ENCODE results near the gene CD81.
"Not testable (repeated sequence)": the region's sequence is repeated elsewhere in the genome, so short reads cannot be mapped to it uniquely, and the experiment has no call there.

Gene CD81

GRCh38 chr11:2357651-2358050 is 19.5 kb upstream of the CD81 start:
- not testable (repeated sequence) for FAIRE-seq

- FAIRE-seq = no peak
Observed at GRCh38 chr11:2358754-2359442, 18.2 kb upstream of the CD81 start.

- FAIRE-seq = no peak
Observed at GRCh38 chr11:2359557-2359956, 17.6 kb upstream of the CD81 start.

DNA sequence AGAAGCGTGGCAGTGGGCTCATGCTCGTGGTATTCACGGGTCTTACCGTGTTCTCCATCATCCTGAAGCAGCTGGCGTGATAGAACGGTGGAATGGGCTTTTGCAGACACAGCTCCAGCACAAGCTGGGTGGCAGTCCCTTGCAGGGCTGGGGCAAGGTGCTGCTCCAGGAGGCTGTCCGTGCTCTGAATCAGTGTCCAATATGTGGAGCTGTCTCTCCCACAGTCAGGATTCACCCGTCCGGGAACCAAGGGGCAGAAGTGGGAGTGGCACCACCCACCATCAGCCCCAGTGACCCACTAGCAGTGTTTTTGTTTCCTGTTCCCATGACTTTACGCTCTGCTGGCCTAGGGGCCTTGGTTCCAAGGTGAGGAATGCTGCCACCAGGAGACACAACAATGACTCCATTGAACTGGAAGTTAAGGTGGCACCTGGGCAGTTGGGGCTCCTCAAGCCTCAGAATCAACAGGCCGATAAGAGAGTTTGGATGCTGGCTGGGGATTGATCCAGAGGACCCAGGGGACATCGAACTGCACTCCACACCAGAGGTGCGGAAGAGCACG is 16.9 kb upstream of the CD81 start:
- no peak for FAIRE-seq

GRCh38 chr11:2361565-2361964 is 15.5 kb upstream of the CD81 start:
- FAIRE-seq = no peak

DNA sequence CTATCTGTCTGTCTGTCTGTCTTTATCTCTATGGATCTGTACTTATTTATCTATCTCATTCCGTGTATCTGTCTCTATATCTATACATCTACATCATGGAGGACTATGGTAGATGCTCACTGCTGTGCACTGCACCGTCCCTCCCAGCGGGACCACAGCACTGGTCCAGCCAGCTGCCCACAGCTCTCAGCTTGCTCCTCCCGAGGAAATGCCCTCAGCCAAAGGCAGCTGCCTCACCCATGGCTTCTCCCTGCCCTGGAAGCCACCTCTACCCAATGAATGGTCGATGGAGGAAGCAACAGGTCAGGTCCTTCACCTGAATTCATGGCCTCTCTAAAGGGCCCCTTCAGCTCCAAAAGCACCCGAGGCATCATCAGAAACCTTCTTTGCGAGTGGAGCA is 14.7 kb upstream of the CD81 start:
- no peak for FAIRE-seq

DNA sequence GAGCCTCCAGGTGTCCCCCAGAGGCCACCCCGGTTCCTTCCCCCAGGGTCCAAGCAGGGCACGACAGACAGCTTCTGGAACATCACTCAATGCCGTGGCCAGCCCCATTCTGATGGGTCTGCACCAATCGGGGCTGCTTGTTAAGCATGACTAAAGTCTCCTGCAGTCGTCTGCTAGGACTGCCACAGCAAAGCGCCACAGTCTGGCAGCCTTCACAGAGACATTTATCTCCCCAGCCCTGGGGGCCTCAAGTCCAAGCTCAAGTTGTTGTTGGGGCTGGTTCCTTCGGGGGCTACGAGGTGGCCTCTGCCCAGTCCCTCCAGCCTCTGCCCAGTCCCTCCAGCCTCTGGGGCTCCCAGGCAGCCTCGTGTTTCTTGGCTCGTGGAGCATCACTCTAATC is 14.0 kb upstream of the CD81 start:
- FAIRE-seq = no peak

- FAIRE-seq = no peak
Observed at GRCh38 chr11:2363577-2364370, 13.3 kb upstream of the CD81 start.

GRCh38 chr11:2364386-2364785 is 12.7 kb upstream of the CD81 start:
- not testable (repeated sequence) for FAIRE-seq

GRCh38 chr11:2365571-2366210 is 11.4 kb upstream of the CD81 start:
- no peak for FAIRE-seq

DNA sequence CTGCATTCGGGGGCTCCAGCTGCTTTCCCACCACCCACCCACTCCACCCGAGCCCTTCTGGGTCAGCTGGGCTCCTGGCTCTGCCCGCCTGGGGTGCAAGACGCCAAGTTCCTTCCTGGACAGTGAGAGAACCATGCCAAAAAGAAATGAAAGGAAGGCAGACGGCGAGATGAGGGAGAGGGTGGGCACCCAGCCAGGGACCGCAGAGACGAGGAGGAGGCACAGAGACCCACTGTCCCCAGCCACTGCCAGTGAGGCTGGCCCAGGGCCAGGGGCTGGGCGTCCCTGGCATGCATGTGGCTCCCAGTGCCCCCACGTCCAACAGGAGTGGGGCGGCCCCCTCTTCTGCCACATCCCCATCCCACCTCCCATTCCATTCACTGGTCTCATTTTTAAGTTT is 10.8 kb upstream of the CD81 start:
- no peak for FAIRE-seq

DNA sequence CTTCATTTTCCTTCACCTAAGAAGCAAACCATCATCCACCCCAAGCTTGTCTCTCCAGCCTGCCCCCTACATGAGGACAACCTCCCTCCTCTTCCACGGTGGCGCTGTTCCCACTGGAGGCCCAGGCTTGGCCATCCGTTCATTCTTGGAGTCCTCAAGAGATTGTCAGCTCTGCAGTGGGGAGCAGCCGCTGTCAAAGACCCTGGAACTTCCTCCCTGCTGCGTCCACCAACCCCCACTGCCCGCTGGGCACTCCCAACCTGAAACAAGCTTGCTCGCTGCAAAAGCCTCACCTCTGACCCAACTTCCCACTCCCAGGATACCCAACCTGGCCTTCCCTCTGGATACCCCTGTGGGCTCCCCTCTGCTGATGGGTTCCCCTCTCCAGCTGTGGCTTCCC is 10.4 kb upstream of the CD81 start:
- no peak for FAIRE-seq

GRCh38 chr11:2367266-2368160 is 9.6 kb upstream of the CD81 start:
- no peak for FAIRE-seq

DNA sequence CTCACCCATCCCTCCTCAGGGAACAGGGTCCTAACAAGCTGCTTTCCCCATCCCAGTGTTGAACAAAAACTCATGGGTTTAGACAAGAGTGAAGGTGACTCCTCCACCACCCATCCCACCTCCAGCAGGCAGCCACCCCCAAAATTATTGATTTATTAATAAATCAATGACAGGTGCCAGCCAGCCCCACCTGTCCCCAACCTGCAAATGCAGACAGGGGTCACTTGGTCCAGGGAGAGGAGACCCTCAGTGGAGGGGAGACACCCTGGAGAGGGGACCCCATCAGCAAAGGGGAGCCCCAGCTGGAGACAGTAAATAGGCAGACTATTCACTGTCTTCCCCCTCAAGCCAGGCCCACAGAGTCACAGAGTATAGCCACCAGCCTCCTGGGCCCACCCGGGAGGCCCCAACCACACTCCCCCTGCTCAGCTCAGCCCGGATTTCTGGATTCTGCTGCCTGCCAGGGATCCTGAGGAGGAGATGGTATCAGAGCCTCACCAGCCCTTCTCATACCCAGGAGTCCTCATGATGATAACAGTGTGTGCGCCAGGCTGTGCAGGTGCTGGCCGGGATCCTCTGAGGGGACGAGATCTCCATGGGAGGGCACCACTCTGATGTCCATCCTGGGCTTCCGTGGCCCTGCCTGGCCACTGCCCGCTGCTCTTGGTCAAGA is 8.8 kb upstream of the CD81 start:
- no peak for FAIRE-seq

DNA sequence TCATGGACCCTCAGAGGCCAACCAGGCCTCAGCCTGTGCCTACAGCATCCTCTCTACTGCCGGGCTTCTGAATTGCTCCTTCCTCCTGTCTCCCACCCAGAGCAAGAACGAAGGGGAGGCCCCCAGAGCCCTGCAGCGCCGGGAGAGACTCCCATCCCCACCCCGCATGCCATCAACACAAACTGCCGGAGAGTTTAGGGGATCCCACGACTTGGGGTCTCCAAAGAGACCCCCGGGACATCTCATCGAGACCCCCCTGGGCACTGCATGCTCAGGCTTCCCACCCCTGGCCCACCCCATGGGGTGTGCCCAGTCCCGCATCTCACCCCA is 8.3 kb upstream of the CD81 start:
- FAIRE-seq = no peak

GRCh38 chr11:2369320-2369719 is 7.8 kb upstream of the CD81 start:
- no peak for FAIRE-seq

- FAIRE-seq = no peak
Observed at GRCh38 chr11:2369896-2370295, 7.2 kb upstream of the CD81 start.

DNA sequence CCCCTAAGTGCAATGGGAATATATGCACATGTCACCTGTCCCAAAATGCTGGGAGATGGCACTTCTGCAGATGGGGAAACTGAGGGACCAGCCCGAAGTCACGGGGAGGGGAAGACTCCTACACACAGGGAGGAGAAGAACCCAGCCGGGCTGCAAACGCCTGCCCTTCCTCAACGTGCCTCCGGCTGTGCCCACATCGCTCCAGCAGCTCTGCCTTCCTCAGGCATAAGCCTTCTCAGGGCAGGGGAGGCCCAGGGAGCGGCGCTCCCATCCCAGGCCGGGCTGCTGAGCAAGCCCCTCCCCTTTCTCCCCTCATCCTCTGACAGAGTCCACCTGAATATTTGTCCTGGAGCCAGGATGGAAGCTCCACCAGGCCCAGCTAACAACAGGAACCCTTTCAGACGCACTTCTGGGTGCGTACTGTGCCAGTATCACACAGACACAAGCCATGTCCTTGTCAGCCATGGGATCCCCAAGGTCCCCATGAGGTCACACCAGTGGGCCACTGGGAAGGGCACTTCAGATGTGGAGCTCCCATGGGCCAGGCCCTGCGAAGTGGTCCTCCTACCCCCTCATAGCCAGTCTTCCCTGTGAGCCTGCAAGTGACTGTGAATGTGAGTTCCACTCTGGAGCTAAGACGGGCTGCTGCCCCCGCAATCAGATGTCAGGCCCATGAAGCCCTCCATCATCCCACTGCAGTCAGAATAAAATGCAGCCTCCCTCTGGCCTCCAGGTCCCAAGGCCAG is 2.5 kb upstream of the CD81 start:
- FAIRE-seq = no peak

- no peak for FAIRE-seq
Observed at GRCh38 chr11:2375341-2375853, 1.7 kb upstream of the CD81 start.

DNA sequence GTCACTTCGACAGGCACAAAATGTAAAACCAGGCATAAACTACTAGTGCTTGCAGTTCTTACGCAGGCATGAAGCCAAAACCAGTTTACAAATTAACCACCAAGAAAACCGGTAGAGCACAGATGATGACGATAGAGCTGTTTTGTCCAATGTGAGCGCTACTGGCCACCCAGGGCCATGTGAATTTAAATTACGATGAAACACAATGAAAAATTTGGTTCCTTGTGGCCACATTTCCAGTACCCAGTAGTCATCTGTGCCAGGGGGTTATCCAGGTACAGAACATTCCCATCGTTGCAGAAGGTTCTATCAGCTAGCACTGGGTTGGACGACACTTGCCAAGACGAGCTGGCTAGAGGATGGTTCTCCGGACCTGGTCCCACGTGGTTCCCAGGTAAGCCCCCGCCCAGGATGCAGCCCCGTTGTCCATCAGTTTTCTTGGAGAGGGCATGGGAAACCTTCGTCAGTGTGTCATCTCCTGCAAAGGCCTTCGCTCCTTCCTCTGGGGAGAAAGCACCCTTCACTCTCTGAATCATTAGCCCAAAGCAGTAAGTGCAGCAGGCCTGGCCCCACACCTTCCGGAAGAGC is 1.1 kb upstream of the CD81 start:
- no peak for FAIRE-seq

All from TTC549 (cell line).